GM18508 (cell line): Measurements from ENCODE around the gene ARID4B.
"Not testable (repeated sequence)": the region's sequence is repeated elsewhere in the genome, so short reads cannot be mapped to it uniquely, and the experiment has no call there.

Source experiments
- ATAC-seq: cut with Tn5 transposase; IDR thresholded peaks from one replicate; pipeline ENCODE4 v1.9.1; 2021; ENCODE audit warnings: moderate number of reproducible peaks; ENCODE audit not compliant: insufficient read depth, unreplicated experiment

ARID4B gene

GRCh38 chr1:235199441-235199840, 128.5 kb downstream of the ARID4B start:
- no peak for ATAC-seq

- no peak for ATAC-seq
Measured at GRCh38 chr1:235190431-235190830, 137.5 kb downstream of the ARID4B start.

- no peak for ATAC-seq
Measured at GRCh38 chr1:235187316-235187715, 140.7 kb downstream of the ARID4B start.

DNA sequence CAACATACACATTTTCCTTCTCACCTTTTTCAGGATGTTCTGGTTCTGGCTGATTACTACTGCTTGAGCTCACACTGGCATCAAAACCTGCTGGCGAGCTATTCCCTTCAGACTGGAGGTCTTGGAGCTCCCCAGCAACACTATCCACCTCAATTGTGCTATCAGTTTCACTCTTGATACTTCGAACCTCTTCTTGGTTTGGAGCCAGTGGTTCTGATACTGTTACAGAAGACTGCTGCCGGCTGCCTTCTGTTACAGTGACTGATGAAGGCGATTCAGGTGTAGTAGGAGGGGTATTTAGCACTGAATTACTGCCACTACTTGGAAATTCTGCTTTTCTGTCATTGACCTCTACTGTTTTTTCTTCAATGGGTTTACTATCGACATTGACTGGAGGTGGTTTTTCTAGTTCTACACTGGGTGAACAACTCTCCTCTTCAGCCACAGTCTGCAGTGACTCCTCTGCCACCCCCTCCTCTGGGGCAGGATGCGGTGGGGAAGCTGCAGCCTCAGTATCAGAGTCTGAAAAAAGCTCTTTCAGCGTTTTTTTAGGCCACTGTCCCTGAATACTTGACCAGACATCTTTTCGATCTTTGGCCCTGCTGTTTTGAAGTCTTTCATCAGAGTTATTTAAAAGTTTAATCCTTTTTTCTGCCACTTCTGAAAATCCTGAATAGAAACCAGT, 146.3 kb downstream of the ARID4B start:
- no peak for ATAC-seq

DNA sequence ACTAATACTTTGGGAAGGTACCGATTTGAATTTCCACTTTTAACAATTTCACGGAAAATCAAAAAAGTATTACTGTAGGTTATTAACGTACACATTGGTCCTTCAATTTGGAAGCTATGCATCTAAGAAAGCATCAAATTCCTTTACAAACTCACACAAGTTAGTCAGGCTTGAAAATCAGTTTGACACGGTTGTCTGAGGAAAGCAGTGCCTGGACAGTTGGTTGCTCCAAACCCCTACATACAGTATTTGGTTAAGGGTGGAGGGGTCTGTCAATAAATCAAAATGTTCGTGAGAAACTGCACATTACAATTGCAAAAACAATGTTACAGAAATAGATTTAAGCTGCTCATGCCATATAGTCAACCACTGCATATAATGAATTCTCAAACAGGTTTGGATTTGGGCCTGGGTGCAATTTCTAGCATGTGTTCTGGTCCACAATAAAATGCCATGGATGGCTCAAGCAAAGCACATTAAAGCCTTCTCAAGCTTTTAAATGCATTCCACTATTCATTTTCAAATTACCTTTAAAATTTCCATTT, 147.0 kb downstream of the ARID4B start:
- ATAC-seq, result no peak

DNA sequence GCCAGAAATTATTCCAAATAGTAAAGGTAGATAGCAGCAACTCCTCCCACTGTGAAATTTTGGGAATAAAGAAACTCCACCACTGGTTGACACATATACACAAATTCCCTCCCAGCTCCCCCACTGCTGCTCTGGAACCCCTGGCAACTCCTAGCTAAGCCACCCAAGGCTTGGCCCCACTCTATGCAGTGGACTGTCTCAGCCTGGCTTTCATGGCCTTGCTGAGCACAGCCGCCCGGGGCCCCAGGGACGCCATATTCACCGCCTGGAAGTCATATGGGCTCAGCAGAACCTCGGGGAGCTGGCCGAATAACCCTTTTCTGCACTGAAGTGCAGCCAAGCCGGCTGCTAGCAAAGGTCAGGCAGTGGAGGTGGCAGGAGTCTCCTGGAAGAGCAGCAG, 151.5 kb downstream of the ARID4B start:
- no peak for ATAC-seq

GRCh38 chr1:235169986-235170385, 158.0 kb downstream of the ARID4B start:
- ATAC-seq, result no peak

- ATAC-seq, result no peak
Measured at GRCh38 chr1:235168375-235168774, 159.6 kb downstream of the ARID4B start.

- ATAC-seq, result no peak
Measured at GRCh38 chr1:235161685-235162327, 166.2 kb downstream of the ARID4B start.

- ATAC-seq, result peak; percentile 59
Measured at GRCh38 chr1:235160957-235161684, 166.9 kb downstream of the ARID4B start, which contains the start of gene RBM34. Gene RBM34, minus strand, starts transcription at chr1:235161250. Its CDS starts 24 bp downstream, at chr1:235161226.

GRCh38 chr1:235160383-235160956, 167.5 kb downstream of the ARID4B start:
- ATAC-seq, result no peak

GRCh38 chr1:235159930-235160329, 168.0 kb downstream of the ARID4B start:
- not testable (repeated sequence) for ATAC-seq

DNA sequence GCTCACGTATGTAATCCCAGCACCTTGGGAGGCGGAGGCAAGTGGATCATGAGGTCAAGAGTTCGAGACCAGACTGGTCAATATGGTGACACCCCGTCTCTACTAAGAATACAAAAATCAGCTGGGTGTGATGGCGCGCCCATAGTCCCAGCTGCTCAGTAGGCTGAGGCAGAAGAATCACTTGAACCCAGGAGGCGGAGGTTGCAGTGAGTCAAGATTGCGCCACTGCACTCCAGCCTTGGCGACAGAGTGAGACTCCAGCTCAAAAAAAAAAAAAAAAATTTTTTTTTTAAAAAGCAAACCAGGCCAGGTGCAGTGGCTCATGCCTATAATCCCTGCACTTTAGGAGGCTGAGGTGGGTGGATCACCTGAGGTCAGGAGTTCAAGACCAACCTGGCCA, 168.7 kb downstream of the ARID4B start:
- ATAC-seq, result not testable (repeated sequence)

DNA sequence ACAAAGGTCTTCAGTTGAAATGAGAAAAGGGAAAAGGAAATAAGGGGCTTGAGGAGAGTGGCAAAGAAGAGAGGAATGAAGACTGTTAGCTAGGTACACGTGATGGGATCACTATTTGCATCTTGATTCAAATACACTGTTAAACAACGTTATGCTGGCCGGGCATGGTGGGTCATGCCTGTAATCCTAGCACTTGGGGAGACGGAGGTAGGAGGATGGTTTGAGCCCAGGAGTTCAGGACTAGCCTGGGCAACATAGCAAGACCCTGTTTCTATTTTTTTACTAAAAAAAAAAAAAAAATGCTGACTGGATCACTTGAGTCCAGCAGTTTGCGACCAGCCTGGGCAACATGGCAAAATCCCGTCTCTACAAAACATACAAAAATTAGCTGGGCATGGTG, 169.3 kb downstream of the ARID4B start:
- no peak for ATAC-seq

- ATAC-seq, result no peak
Measured at GRCh38 chr1:235157150-235157549, 170.8 kb downstream of the ARID4B start.

DNA sequence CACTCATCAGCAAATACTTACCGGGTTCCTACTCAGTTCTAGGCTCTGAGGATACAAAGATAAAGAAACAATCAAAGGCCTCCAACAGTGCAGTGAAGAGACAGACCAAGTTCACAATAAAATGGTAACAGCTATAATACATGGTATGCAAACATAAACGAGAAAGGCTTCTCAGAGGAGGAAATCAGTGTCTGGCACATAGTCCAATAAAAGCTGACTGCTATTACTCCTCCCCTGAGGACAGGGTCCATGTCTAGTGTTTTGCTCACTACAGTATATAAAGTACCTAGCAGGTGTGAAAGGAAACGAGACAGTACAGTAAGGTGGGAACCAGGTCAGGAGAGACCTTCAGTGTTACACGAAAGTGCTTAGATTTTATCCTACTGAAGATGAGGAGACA, 171.2 kb downstream of the ARID4B start:
- ATAC-seq, result no peak

GRCh38 chr1:235156265-235156664, 171.7 kb downstream of the ARID4B start:
- ATAC-seq, result no peak

GRCh38 chr1:235152235-235152634, 175.7 kb downstream of the ARID4B start:
- ATAC-seq, result no peak

DNA sequence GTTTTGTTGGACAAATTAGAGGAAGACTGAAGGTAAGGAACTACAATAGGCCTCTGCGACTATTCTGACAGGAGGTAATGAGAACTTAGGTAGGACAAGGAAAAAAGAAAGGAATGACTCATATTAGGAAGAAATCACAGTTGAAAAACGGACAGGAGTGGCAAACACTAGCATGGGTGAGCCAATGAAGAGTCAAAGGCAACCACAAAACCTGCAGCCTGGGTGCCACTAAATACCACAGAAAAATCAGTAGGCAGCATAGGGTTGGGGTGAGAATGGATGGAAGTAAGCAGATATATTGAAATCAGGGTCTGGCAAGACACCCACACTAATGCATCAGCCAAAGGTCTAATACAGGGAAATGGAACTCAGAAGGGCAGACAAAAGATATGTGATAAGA, 176.9 kb downstream of the ARID4B start:
- no peak for ATAC-seq

- ATAC-seq, result no peak
Measured at GRCh38 chr1:235149824-235150223, 178.2 kb downstream of the ARID4B start.

GRCh38 chr1:235147269-235147668, 180.7 kb downstream of the ARID4B start:
- ATAC-seq, result no peak
